HS-5 (cell line): ENCODE results near the gene CAMTA1.

ENCODE experiments used
- DNase-seq: peaks from one replicate; pipeline ENCODE4 v3.0.0-alpha.2; 2012; ENCODE audit warnings: low read depth

CAMTA1 gene

GRCh38 chr1:7573481-7573880 is 788.2 kb downstream of the CAMTA1 start:
- no peak for DNase-seq

GRCh38 chr1:7574121-7575040 is 789.1 kb downstream of the CAMTA1 start:
- no peak for DNase-seq

- no peak for DNase-seq
Measured at GRCh38 chr1:7575041-7575400, 789.8 kb downstream of the CAMTA1 start.

GRCh38 chr1:7576946-7577657 is 791.8 kb downstream of the CAMTA1 start:
- no peak for DNase-seq

- no peak for DNase-seq
Measured at GRCh38 chr1:7578206-7578605, 793.0 kb downstream of the CAMTA1 start.

GRCh38 chr1:7579016-7579415 is 793.8 kb downstream of the CAMTA1 start:
- DNase-seq = no peak

- DNase-seq = no peak
Measured at GRCh38 chr1:7579831-7580804, 794.9 kb downstream of the CAMTA1 start.

- no peak for DNase-seq
Measured at GRCh38 chr1:7580923-7581753, 795.9 kb downstream of the CAMTA1 start.

- DNase-seq = no peak
Measured at GRCh38 chr1:7581754-7582459, 796.7 kb downstream of the CAMTA1 start.

GRCh38 chr1:7582460-7582972 is 797.3 kb downstream of the CAMTA1 start:
- DNase-seq = no peak

GRCh38 chr1:7583291-7584096 is 798.2 kb downstream of the CAMTA1 start:
- no peak for DNase-seq

- DNase-seq = no peak
Measured at GRCh38 chr1:7584157-7584556, 798.9 kb downstream of the CAMTA1 start.

- DNase-seq = no peak
Measured at GRCh38 chr1:7584643-7585042, 799.4 kb downstream of the CAMTA1 start.

- DNase-seq = no peak
Measured at GRCh38 chr1:7585216-7585907, 800.1 kb downstream of the CAMTA1 start.

- no peak for DNase-seq
Measured at GRCh38 chr1:7586031-7586941, 801.0 kb downstream of the CAMTA1 start.

- DNase-seq = no peak
Measured at GRCh38 chr1:7587108-7587772, 802.0 kb downstream of the CAMTA1 start.

- DNase-seq = no peak
Measured at GRCh38 chr1:7587773-7588456, 802.7 kb downstream of the CAMTA1 start.
